Activated T-helper 17 cell treated with anti-CD3 and anti-CD28 coated beads, Interleukin-2, amount 50 U/mL, for 72 hours (primary cell): ENCODE measurements around the gene ACTG1. TPM values are rescaled to one million over a fixed set of nuclear protein-coding genes. Genes with fewer than 3 reads are reported as not detected.

Experiments
- ATAC-seq: fragments of 150-1000 bp; cut with Tn5 transposase; replicated peaks from 2 replicates; pipeline ENCODE4 v1.10.0; 2021; ENCODE audit warnings: mild to moderate bottlenecking, moderate library complexity
- H3K27ac Mint-ChIP-seq: one replicate; pipeline ENCODE4 v1.8.0; 2022; ENCODE audit warnings: mixed read lengths
- H3K27me3 Mint-ChIP-seq: one replicate; pipeline ENCODE4 v1.8.0; 2022; ENCODE audit warnings: mixed read lengths
- H3K36me3 Mint-ChIP-seq: one replicate; pipeline ENCODE4 v1.8.0; 2022; ENCODE audit warnings: low read depth, mild to moderate bottlenecking, mixed read lengths
- H3K4me1 Mint-ChIP-seq: one replicate; pipeline ENCODE4 v1.8.0; 2022; ENCODE audit warnings: mixed read lengths
- H3K4me3 Mint-ChIP-seq: one replicate; pipeline ENCODE4 v1.8.0; 2022; ENCODE audit warnings: mild to moderate bottlenecking, mixed read lengths
- H3K9me3 Mint-ChIP-seq: one replicate; pipeline ENCODE4 v1.8.0; 2022; ENCODE audit warnings: mixed read lengths
- total RNA-seq, 2 donors: library from RNA; stranded (reverse); gene quantifications; one replicate each; pipeline ENCODE4 v1.2.3, GENCODE V29; 2022

Gene ACTG1
- total RNA-seq, 2 donors from 2014 or later, result 4,457 to 7,394 TPM

GRCh38 chr17:81468770-81469121 lies 43.9 kb downstream of the ACTG1 start:
- H3K27ac Mint-ChIP-seq, result no peak overlapping the region
- no peaks in the 10 kb centered on the region for H3K27me3 Mint-ChIP-seq
- no peaks in the 10 kb centered on the region for H3K4me1 Mint-ChIP-seq
- H3K4me3 Mint-ChIP-seq, result no peak overlapping the region
- ATAC-seq, result no peak
- no peaks in the 10 kb centered on the region for H3K36me3 Mint-ChIP-seq
- no peaks in the 10 kb centered on the region for H3K9me3 Mint-ChIP-seq

GRCh38 chr17:81468111-81468769 lies 44.4 kb downstream of the ACTG1 start:
- Mint-ChIP-seq H3K4me3 (no peak overlapping the region), H3K27me3 (no peaks in the 10 kb centered on the region)

GRCh38 chr17:81466564-81467472 lies 45.8 kb downstream of the ACTG1 start:
- H3K27ac Mint-ChIP-seq, result no peak overlapping the region
- no peak overlapping the region for H3K4me3 Mint-ChIP-seq
- no peak for ATAC-seq
- H3K36me3 Mint-ChIP-seq, result no peaks in the 10 kb centered on the region
- H3K4me1 Mint-ChIP-seq, result no peaks in the 10 kb centered on the region
- no peaks in the 10 kb centered on the region for H3K27me3 Mint-ChIP-seq
- H3K9me3 Mint-ChIP-seq, result no peaks in the 10 kb centered on the region

More at GRCh38 chr17:81468111-81468769, 44.4 kb downstream of the ACTG1 start:
- no peak for ATAC-seq
- Mint-ChIP-seq H3K27ac (no peak overlapping the region), H3K9me3 (no peaks in the 10 kb centered on the region), H3K36me3 (no peaks in the 10 kb centered on the region), H3K4me1 (no peaks in the 10 kb centered on the region)

GRCh38 chr17:81465910-81466309 lies 46.7 kb downstream of the ACTG1 start:
- Mint-ChIP-seq H3K27ac (no peak overlapping the region), H3K9me3 (no peaks in the 10 kb centered on the region), H3K4me3 (no peak overlapping the region), H3K27me3 (no peaks in the 10 kb centered on the region), H3K36me3 (no peaks in the 10 kb centered on the region), H3K4me1 (no peaks in the 10 kb centered on the region)
- no peak for ATAC-seq

- H3K4me1 Mint-ChIP-seq, result no peaks in the 10 kb centered on the region
- H3K27ac Mint-ChIP-seq, result no peak overlapping the region
- H3K36me3 Mint-ChIP-seq, result no peaks in the 10 kb centered on the region
- ATAC-seq, result no peak
- no peaks in the 10 kb centered on the region for H3K27me3 Mint-ChIP-seq
- H3K4me3 Mint-ChIP-seq, result no peak overlapping the region
- H3K9me3 Mint-ChIP-seq, result no peaks in the 10 kb centered on the region
These were observed 48.0 kb downstream of the ACTG1 start for GRCh38 chr17:81464586-81464985.

GRCh38 chr17:81463506-81463905 lies 49.1 kb downstream of the ACTG1 start:
- H3K4me1 Mint-ChIP-seq, result no peaks in the 10 kb centered on the region
- no peak overlapping the region for H3K4me3 Mint-ChIP-seq
- no peaks in the 10 kb centered on the region for H3K36me3 Mint-ChIP-seq
- H3K27me3 Mint-ChIP-seq, result no peaks in the 10 kb centered on the region
- ATAC-seq, result no peak
- H3K27ac Mint-ChIP-seq, result no peak overlapping the region
- H3K9me3 Mint-ChIP-seq, result no peaks in the 10 kb centered on the region

- no peak for ATAC-seq
- no peaks in the 10 kb centered on the region for H3K27me3 Mint-ChIP-seq
- H3K4me3 Mint-ChIP-seq, result no peak overlapping the region
- no peaks in the 10 kb centered on the region for H3K4me1 Mint-ChIP-seq
- H3K9me3 Mint-ChIP-seq, result no peaks in the 10 kb centered on the region
- H3K27ac Mint-ChIP-seq, result no peak overlapping the region
- H3K36me3 Mint-ChIP-seq, result no peaks in the 10 kb centered on the region
These were observed 50.0 kb downstream of the ACTG1 start for GRCh38 chr17:81462506-81463125.

- Mint-ChIP-seq H3K4me3 (no peak overlapping the region), H3K27me3 (no peaks in the 10 kb centered on the region), H3K9me3 (no peaks in the 10 kb centered on the region), H3K27ac (no peak overlapping the region), H3K36me3 (no peaks in the 10 kb centered on the region), H3K4me1 (no peaks in the 10 kb centered on the region)
- ATAC-seq, result no peak
These were observed 50.7 kb downstream of the ACTG1 start for GRCh38 chr17:81461607-81462500.

- Mint-ChIP-seq H3K4me1 (no peaks in the 10 kb centered on the region), H3K27me3 (no peaks in the 10 kb centered on the region), H3K9me3 (no peaks in the 10 kb centered on the region), H3K4me3 (no peak overlapping the region), H3K36me3 (no peaks in the 10 kb centered on the region), H3K27ac (no peak overlapping the region)
- no peak for ATAC-seq
These were observed 51.6 kb downstream of the ACTG1 start for GRCh38 chr17:81460856-81461460.

Other genes starting within 250 kb of the ACTG1 start
- 10 to 100 TPM; 58.4 to 71.2 TPM for gene SLC38A10, start 217.5 kb downstream of the ACTG1 start, total RNA-seq
- under 1 TPM in 1 of 2 donors, not detected in 1; 0.26 TPM for gene BAHCC1, start 117.3 kb downstream of the ACTG1 start, total RNA-seq
- gene FSCN2, start 15.6 kb upstream of the ACTG1 start, total RNA-seq, result under 1 TPM; 0.43 to 0.93 TPM
- 10 to 100 TPM; 26.9 to 38.6 TPM for gene FAAP100, start 39.6 kb upstream of the ACTG1 start, total RNA-seq
- 100 to 1,000 TPM; 101 to 103 TPM for gene NPLOC4, start 124.3 kb upstream of the ACTG1 start, total RNA-seq
- 1 to 10 TPM in 1 of 2 donors, under 1 TPM in 1; 0.30 to 1.4 TPM for gene TSPAN10, start 124.4 kb upstream of the ACTG1 start, total RNA-seq
- gene PDE6G, start 143.7 kb upstream of the ACTG1 start, total RNA-seq, result 1 to 10 TPM in 1 of 2 donors, under 1 TPM in 1; 0.89 to 1.6 TPM
- gene OXLD1, start 153.8 kb upstream of the ACTG1 start, total RNA-seq, result 10 to 100 TPM; 18.4 to 40.3 TPM
- gene CCDC137, start 153.9 kb upstream of the ACTG1 start, total RNA-seq, result 10 to 100 TPM; 29.6 to 48.6 TPM
- gene ARL16, start 171.0 kb upstream of the ACTG1 start, total RNA-seq, result 10 to 100 TPM; 12.6 to 20.9 TPM
- 100 to 1,000 TPM; 118 to 130 TPM for gene HGS, start 171.2 kb upstream of the ACTG1 start, total RNA-seq
- gene MRPL12, start 190.6 kb upstream of the ACTG1 start, total RNA-seq, result 100 to 1,000 TPM in 1 of 2 donors, 10 to 100 TPM in 1; 50.7 to 108 TPM
- gene SLC25A10, start 199.5 kb upstream of the ACTG1 start, total RNA-seq, result 10 to 100 TPM; 15.4 to 38.9 TPM